GM19324 (cell line): ENCODE measurements around the gene PPP1R14C.

Experiments used
- ATAC-seq: cut with Tn5 transposase; IDR thresholded peaks from one replicate; pipeline ENCODE4 v1.9.1; 2021; ENCODE audit warnings: mild to moderate bottlenecking, moderate library complexity; ENCODE audit not compliant: unreplicated experiment, low FRiP score

Gene PPP1R14C

GRCh38 chr6:150267686-150268561 lies 125.1 kb downstream of the PPP1R14C start:
- ATAC-seq: no peak

- no peak for ATAC-seq
These were observed 126.4 kb downstream of the PPP1R14C start for GRCh38 chr6:150269130-150269856.

- no peak for ATAC-seq
These were observed 127.0 kb downstream of the PPP1R14C start for GRCh38 chr6:150269857-150270223.

DNA sequence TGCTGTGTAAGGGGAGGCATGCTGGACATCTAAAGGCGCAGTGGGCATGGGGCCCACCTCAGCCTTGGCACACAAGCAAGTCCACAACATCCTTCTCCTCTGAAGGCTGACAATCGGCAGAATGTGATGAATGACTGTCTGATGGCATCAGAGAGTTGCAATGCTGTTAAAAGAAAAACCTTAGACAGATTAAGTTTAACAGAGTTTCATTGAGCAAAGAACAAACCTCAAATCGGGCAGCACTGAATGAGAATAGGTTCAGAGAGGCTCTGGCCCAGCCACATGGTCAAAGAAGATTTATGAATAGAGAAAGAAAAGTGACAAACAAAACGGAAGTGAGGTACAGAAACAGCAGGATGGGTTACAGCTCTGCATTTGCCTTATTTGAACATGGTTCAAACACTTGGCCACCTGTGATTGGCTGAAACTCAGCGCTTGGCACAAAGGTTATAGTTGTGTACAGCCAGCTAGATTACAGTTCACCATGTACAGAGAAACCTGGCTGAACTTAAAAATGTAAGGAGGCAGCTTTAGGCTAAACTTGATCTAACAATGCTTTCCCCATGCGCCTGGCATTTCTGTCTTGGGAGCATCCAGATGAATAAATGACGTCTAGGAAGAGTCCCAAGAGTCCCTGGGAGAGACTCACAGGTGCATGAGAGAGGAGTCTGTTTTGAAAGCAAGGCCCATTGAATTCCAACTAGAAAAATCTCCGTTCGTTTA lies 127.6 kb downstream of the PPP1R14C start:
- ATAC-seq: no peak

GRCh38 chr6:150271172-150271500 lies 128.3 kb downstream of the PPP1R14C start:
- no peak for ATAC-seq

- no peak for ATAC-seq
These were observed 128.8 kb downstream of the PPP1R14C start for GRCh38 chr6:150271501-150272263.

- no peak for ATAC-seq
These were observed 129.6 kb downstream of the PPP1R14C start for GRCh38 chr6:150272264-150272975.

DNA sequence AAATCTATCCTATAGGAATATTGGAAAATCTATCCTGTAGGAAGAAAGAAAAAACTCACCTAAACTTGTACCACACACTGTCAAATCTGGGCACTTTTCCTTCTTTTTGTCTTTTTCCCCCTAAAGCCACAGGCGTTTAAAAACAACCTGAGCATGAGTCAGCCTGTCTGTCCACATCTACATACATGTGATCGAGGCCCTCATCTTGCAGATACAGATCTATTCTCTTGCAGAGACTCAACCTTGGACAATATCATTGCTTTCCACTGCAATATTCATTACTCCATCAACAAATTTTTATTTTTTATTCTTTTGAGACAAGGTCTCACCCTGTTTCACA lies 130.1 kb downstream of the PPP1R14C start:
- ATAC-seq: no peak

DNA sequence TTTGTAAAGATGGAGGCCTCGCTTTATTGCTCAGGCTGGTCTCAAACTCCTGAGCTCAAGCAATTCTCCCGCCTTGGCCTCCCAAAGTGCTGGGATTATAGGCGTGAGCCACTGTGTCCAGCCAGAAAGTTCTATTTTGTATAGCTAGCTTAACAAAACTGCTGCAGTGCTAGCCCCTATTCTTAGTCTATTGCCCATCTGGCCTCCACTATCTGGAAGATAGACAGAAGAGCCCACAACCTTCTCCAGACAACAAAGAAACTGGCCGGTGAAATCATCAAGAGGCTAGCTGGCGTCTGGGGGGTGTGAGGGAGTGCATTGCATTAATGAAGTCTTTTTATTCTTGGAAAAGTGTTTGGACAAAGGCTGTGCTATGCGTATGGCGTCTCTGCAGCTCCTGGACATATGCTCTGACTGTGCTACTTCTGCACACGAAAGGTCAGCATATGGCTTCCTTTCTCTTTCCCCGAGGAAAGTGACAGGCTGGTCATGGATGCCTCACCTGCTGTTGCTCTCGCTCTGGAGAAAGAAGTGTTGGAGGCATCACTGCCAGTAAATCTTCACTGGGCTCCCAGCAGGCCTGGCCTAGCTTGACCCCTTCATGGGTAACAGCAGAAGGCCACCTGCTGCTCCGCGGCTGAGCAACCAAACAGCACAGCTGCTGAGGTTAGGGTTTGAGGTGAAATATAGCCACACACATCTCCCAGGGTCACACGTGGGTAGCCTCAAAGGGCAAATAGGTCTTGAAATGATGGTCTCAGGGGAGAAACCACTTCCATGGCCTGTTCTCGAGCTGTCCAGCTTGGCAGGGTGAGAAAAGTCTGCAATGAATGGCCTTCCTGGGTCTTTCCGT lies 130.8 kb downstream of the PPP1R14C start:
- no peak for ATAC-seq

DNA sequence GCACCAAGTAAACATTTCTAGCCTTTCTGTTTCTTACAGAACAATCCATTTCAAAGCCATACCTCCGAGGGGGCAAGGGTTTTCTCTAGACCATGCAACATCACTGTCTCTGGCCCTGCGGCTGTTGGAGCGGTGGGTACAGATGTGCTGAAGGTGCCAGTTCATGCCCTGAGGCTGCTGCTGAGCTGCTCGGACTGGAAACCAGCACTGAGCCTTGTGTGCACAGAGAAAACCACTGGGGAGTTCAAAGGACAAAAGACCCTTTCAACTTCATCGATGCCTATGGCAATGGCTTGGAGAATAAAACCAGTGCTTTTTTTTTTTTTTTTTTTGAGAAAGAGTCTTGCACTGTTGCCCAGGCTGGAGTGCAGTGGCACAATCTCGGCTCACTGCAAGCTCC lies 132.6 kb downstream of the PPP1R14C start:
- ATAC-seq: no peak

GRCh38 chr6:150276168-150276936 lies 133.5 kb downstream of the PPP1R14C start:
- ATAC-seq: no peak

GRCh38 chr6:150276937-150277742 lies 134.3 kb downstream of the PPP1R14C start:
- ATAC-seq: no peak

DNA sequence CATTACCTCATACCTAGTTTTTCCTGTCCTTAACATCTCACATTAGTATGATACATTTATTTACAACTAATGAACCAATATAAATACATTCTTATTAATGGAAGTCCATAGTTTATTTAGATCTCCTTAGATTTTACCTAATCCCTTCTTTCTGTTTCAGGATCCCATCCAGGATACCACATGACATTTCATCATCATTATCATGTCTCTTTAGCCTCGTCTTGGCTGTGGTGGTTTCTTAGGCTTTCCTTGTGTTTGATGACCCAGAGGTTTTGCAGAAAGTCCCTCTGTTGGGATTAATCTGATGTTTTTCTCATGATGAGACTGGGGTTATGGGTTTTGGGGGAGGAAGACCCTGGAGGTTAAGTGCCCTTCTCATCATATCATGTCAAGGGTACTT lies 136.7 kb downstream of the PPP1R14C start:
- no peak for ATAC-seq

DNA sequence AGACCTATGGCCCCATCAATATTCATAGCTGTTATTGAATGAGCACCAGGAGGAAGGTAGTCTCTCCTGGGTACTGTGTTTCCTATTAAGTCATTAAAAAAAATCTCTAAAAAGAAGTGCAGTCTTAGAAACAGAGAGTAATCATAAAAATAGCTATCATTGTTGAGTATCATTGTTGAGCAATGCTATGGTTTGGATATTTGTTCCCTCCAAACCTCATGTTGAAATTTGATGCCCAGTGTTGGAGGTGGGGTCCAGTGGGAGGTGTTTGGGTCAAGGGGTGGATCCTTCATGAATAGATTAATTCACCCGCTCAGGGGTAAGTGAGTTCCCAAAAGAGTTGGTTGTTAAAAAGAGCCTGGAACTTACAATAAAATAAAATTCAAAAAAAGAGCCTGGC lies 137.9 kb downstream of the PPP1R14C start:
- ATAC-seq: no peak

DNA sequence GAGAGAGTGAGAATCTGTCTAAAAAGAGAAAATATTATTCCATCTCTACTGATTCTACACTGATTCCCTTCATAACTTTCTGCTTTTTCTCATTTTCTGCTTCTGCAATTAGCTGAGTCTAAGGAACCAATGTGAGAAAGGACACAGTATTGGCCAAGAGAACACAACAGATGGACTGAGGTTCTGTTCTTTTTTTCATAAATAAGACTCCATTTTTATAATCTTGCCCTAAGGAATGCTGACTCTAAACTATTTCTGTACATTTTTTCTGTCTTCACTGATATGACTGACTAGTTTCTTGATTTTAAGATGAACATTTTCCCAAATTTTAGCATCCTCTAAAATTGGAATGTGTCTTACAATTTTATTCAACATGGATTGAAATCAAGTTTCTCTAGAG lies 138.9 kb downstream of the PPP1R14C start:
- ATAC-seq: no peak

DNA sequence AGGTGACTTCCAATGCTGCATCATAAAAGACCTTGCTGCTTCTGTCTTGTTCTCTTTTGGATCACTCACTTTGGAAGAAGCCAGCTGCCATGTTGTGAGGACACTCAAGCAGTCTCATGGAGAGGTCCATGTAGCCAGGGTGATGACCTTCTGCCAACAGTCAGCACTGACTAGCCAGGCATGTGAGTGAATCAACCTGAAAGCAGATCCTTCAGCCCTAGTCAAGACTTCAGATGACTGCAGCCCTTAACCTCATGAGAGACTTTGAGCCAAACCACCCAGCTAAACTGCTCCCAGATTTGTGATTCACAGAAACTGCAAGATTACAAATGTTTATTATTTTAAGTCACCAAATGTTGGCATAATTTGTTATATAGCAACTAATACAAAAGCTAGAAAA lies 140.0 kb downstream of the PPP1R14C start:
- no peak for ATAC-seq

DNA sequence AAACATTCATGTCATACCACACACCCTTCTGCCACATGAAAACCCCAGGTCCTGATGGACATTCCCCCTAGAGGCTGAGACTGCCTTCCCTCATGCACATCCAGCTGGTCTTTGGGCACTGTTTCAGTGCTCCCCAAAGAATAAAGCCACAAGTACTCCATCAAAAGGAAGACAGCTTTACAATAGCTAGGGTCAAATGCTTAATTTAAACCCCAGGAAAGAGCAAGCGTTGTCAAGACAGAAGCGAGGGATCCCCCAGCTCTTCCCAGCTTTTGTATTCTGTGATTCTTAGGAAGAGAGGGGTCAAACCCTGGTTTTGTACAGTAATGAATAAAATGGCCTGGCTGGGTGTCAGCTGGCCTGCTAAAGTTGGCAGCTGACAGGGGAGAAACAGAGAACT lies 143.6 kb downstream of the PPP1R14C start:
- ATAC-seq: no peak

GRCh38 chr6:150286912-150287311 lies 144.1 kb downstream of the PPP1R14C start:
- ATAC-seq: no peak
